Uterus (tissue), 2 donors: ENCODE data around the gene KIAA0825.

Experiments
- POLR2A ChIP-seq, 2 donors: fragments of 450-650 bp; IDR thresholded peaks; one replicate each; pipeline ENCODE4 v1.6.1; 2016; ENCODE audit warnings: antibody characterized with exemption in 2 of 2, mild to moderate bottlenecking in 1 of 2, moderate library complexity in 1 of 2
- TF ChIP-seq, protein P1 (sequence below), 4 experiments: fragments of 200-600 bp in 2 of 4; fragments of 450-650 bp in 2 of 4; sonication (generic) in 2 of 4; IDR thresholded peaks; one replicate each; pipeline ENCODE4 v1.5.1; 2016 to 2019; ENCODE audit warnings: antibody characterized with exemption in 4 of 4, mild to moderate bottlenecking in 2 of 4, moderate library complexity in 1 of 4

DNA sequence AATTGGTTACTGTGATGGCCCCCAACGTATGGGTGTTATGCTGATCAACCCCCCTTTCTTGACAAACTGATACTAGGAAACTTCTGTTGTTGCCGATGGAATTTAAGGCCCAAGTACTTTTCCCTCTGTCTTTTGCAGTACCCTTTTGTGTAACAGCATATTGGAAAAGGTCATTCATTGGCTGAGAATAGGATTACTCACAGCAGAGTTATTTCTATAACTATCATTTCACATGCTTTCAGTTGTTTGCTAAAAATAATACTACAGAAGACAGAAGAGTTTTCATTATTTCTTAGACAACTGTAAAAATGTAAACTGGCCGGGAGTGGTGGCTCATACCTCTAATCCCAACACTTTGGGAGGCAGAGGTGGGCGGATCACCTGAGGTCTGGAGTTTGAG lies 329.5 kb downstream of the KIAA0825 start:
- TF ChIP-seq, protein P1, sequence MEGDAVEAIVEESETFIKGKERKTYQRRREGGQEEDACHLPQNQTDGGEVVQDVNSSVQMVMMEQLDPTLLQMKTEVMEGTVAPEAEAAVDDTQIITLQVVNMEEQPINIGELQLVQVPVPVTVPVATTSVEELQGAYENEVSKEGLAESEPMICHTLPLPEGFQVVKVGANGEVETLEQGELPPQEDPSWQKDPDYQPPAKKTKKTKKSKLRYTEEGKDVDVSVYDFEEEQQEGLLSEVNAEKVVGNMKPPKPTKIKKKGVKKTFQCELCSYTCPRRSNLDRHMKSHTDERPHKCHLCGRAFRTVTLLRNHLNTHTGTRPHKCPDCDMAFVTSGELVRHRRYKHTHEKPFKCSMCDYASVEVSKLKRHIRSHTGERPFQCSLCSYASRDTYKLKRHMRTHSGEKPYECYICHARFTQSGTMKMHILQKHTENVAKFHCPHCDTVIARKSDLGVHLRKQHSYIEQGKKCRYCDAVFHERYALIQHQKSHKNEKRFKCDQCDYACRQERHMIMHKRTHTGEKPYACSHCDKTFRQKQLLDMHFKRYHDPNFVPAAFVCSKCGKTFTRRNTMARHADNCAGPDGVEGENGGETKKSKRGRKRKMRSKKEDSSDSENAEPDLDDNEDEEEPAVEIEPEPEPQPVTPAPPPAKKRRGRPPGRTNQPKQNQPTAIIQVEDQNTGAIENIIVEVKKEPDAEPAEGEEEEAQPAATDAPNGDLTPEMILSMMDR (IDR thresholded peaks at IDR 0.05) = no peak
- TF ChIP-seq POLR2A (IDR thresholded peaks at IDR 0.05) = no peak
